SK-N-SH (cell line): ENCODE data around the gene ACSF3. TPM values are rescaled to one million over a fixed set of nuclear protein-coding genes. Genes with fewer than 3 reads are reported as not detected.

Experiments
- CTCF ChIA-PET: fragments of 300-600, 350-600 bp; formaldehyde crosslinking; extraction: SDS; loops from one replicate; lab custom pipeline; 2021; lab: Yijun Ruan, JAX
- POLR2A ChIA-PET: fragments of 350-600 bp; sonication (Branson Sonifier 250); formaldehyde crosslinking; extraction: SDS; loops from one replicate; lab custom pipeline; 2020; ENCODE audit warnings: antibody characterized with exemption, inconsistent platforms; lab: Yijun Ruan, JAX
- DNase-seq: peaks from one replicate; pipeline ENCODE4 v3.0.0; 2012
- H2AFZ ChIP-seq: fragments of 200-600 bp; sonication (generic); 2 replicates; pipeline ENCODE4 v1.8.1; 2016; ENCODE audit warnings: antibody characterized with exemption, mild to moderate bottlenecking, low read depth
- H3F3A ChIP-seq: fragments of 200-600 bp; sonication (generic); replicated peaks from 2 replicates; pipeline ENCODE3; 2016; ENCODE audit warnings: antibody characterized with exemption, mild to moderate bottlenecking; ENCODE audit not compliant: insufficient read depth
- H3K27ac ChIP-seq, 2 experiments: fragments of 200-500 bp in 1 of 2; fragments of 200-600 bp in 1 of 2; sonication (Bioruptor generic) in 1 of 2; sonication (generic), shearing (Covaris generic) in 1 of 2; 2 replicates each; pipeline versions ENCODE4 v1.5.1 to v1.6.1; 2014 to 2016; ENCODE audit warnings: low read depth in 2 of 2, inconsistent platforms in 1 of 2, low read length in 1 of 2, mild to moderate bottlenecking in 1 of 2, mixed read lengths in 1 of 2
- H3K27me3 ChIP-seq: fragments of 200-600 bp; sonication (generic), shearing (Covaris generic); 2 replicates; pipeline ENCODE4 v1.6.1; 2016; ENCODE audit warnings: mixed run types; ENCODE audit not compliant: insufficient read depth
- H3K36me3 ChIP-seq, 2 experiments: fragments of 200-500 bp in 1 of 2; fragments of 200-600 bp in 1 of 2; sonication (Bioruptor generic) in 1 of 2; sonication (generic) in 1 of 2; replicated peaks in 1 of 2; 2 replicates each; pipeline versions ENCODE3 to v1.5.1; 2014 to 2016; ENCODE audit warnings: low read length in 1 of 2, mild to moderate bottlenecking in 1 of 2; ENCODE audit not compliant: insufficient read depth in 2 of 2, control insufficient read depth in 1 of 2
- H3K4me1 ChIP-seq, 2 experiments: fragments of 200-500 bp in 1 of 2; fragments of 200-600 bp in 1 of 2; sonication (Bioruptor generic) in 1 of 2; sonication (generic), shearing (Covaris generic) in 1 of 2; 2 replicates each; pipeline versions ENCODE4 v1.5.1 to v1.6.1; 2014 to 2016; ENCODE audit warnings: low read depth in 1 of 2, low read length in 1 of 2, mixed run types in 1 of 2; ENCODE audit not compliant: insufficient read depth in 2 of 2, control insufficient read depth in 1 of 2
- H3K4me2 ChIP-seq: fragments of 200-600 bp; sonication (generic), shearing (Covaris generic); 2 replicates; pipeline ENCODE4 v1.6.1; 2017; ENCODE audit warnings: mixed run types
- H3K4me3 ChIP-seq, 2 experiments: fragments of 200-500 bp in 1 of 2; fragments of 200-600 bp in 1 of 2; sonication (Bioruptor generic) in 1 of 2; sonication (generic), shearing (Covaris generic) in 1 of 2; 2 replicates each; pipeline versions ENCODE4 v1.5.1 to v1.8.1; 2014 to 2016; ENCODE audit warnings: low read depth in 2 of 2, inconsistent platforms in 1 of 2, low read length in 1 of 2, mild to moderate bottlenecking in 1 of 2, mixed read lengths in 1 of 2, moderate library complexity in 1 of 2
- H3K79me2 ChIP-seq: fragments of 200-600 bp; sonication (generic); 2 replicates; pipeline ENCODE4 v1.8.1; 2017; ENCODE audit warnings: mild to moderate bottlenecking; ENCODE audit not compliant: insufficient read depth
- H3K9ac ChIP-seq: fragments of 200-600 bp; sonication (generic); 2 replicates; pipeline ENCODE4 v1.6.1; 2017; ENCODE audit warnings: mixed run types
- H3K9me2 ChIP-seq: fragments of 200-600 bp; sonication (generic); 2 replicates; pipeline ENCODE4 v1.6.1; 2017; ENCODE audit warnings: mixed run types
- H3K9me3 ChIP-seq: fragments of 200-600 bp; sonication (generic); 2 replicates; pipeline ENCODE4 v1.6.1; 2017; ENCODE audit warnings: mixed run types, mild to moderate bottlenecking, moderate library complexity
- H4K20me1 ChIP-seq: fragments of 200-600 bp; sonication (generic); 2 replicates; pipeline ENCODE4 v1.6.1; 2017; ENCODE audit warnings: mild to moderate bottlenecking, mixed run types; ENCODE audit not compliant: insufficient read depth
- CHD2 ChIP-seq: fragments of 150-350 bp; IDR thresholded peaks from 2 replicates; pipeline ENCODE4 v1.6.1; 2018; ENCODE audit warnings: low read length; ENCODE audit not compliant: partially characterized antibody
- ELF1 ChIP-seq: IDR thresholded peaks from 2 replicates; pipeline ENCODE4 v1.4.0; 2012
- FOSL2 ChIP-seq: IDR thresholded peaks from 2 replicates; pipeline ENCODE4 v1.4.0; 2012; ENCODE audit warnings: low read depth, mild to moderate bottlenecking, moderate library complexity, borderline replicate concordance
- FOXJ3 ChIP-seq: sonication (generic); formaldehyde crosslinking; IDR thresholded peaks from 2 replicates; pipeline ENCODE4 v1.5.1; 2020; ENCODE audit warnings: mild to moderate bottlenecking, missing genetic modification reagents
- IRF3 ChIP-seq: fragments of 150-350 bp; IDR thresholded peaks from 2 replicates; pipeline ENCODE4 v1.6.1; 2016; ENCODE audit warnings: mild to moderate bottlenecking, low read depth, low read length
- RAD21 ChIP-seq: IDR thresholded peaks from 2 replicates; pipeline ENCODE4 v1.6.1; 2012; ENCODE audit warnings: mild to moderate bottlenecking, low read length
- RCOR1 ChIP-seq: fragments of 150-350 bp; IDR thresholded peaks from 2 replicates; pipeline ENCODE4 v1.6.1; 2017; ENCODE audit warnings: antibody characterized with exemption, low read length
- TCF12 ChIP-seq: IDR thresholded peaks from 2 replicates; pipeline ENCODE4 v1.4.0; 2012
- USF1 ChIP-seq: IDR thresholded peaks from 2 replicates; pipeline ENCODE4 v1.4.0; 2012; ENCODE audit warnings: low read depth, borderline replicate concordance
- YY1 ChIP-seq: IDR thresholded peaks from 2 replicates; pipeline ENCODE4 v1.4.0; 2012; ENCODE audit warnings: low read depth, mild to moderate bottlenecking
- ZBTB33 ChIP-seq: IDR thresholded peaks from 2 replicates; pipeline ENCODE4 v1.4.0; 2012; ENCODE audit warnings: low read depth, borderline replicate concordance
- WGBS: methylation state at CpG from one replicate; pipeline ENCODE4 v1.1.6; 2017; ENCODE audit warnings: low lambda C conversion rate; 5-methylcytosine and 5-hydroxymethylcytosine counted together
- polyA plus RNA-seq, 3 experiments: library from polyadenylated mRNA; depleted of rRNA; stranded (reverse); fragments of >200 nt; gene quantifications; 2 replicates each; pipeline ENCODE4 v1.2.3, GENCODE V29; 2012

ACSF3 gene
- polyA plus RNA-seq, 1 of the 3 experiments (the other 2 are of a cell fraction) = 18.8 TPM

GRCh38 chr16:89138513-89138795 lies 44.8 kb downstream of the ACSF3 start:
- Histone ChIP-seq H3F3A (no peaks in the 10 kb centered on the region), H3K9ac (no peak overlapping the region), H3K27me3 (no peaks in the 10 kb centered on the region), H3K9me3 (no peaks in the 10 kb centered on the region), H3K4me1 (no peaks in the 10 kb centered on the region; a peak in 1 of 4 replicates), H3K36me3 (peaks cover 0 to 26% of the 10 kb centered on the region in 2 experiments), H3K4me3 (no peak overlapping the region), H3K27ac (no peak overlapping the region), H2AFZ (no peak overlapping the region), H3K4me2 (no peak overlapping the region), H3K79me2 (no peaks in the 10 kb centered on the region), H3K9me2 (no peaks in the 10 kb centered on the region), H4K20me1 (0 out of 2 replicates have a peak, but pooled peaks cover 5% of the 10 kb centered on the region)
- no peak for DNase-seq
- ChIA-PET POLR2A (interaction anchor here (0.6 kb wide), 1 partner anchor 12 kb away, joined by 3 read pairs; no protein-coding TSS in a partner anchor), CTCF (no interaction called here)
- no peak for TF ChIP-seq CHD2
- no peak for TF ChIP-seq FOXJ3 (CRISPR knock-in tag)
- 90% methylated on average over 5 of the region's 7 CpGs for WGBS

- Histone ChIP-seq H3K36me3 (peaks cover 0 to 21% of the 10 kb centered on the region in 2 experiments), H3K9me2 (no peaks in the 10 kb centered on the region)
- WGBS = 96% methylated on average over 28 of the region's 30 CpGs
- no peak for TF ChIP-seq TCF12
- no peak for TF ChIP-seq FOSL2
- TF ChIP-seq ZBTB33 = no peak
- no peak for TF ChIP-seq YY1
- TF ChIP-seq RAD21 = no peak
- TF ChIP-seq, all 33 proteins: peak for 0
- H3K4me2 ChIP-seq = no peak overlapping the region
- no peaks in the 10 kb centered on the region for H3K79me2 ChIP-seq
- H3K27ac ChIP-seq = no peak overlapping the region
- no peak for DNase-seq
- no peaks in the 10 kb centered on the region for H3K9me3 ChIP-seq
- ChIA-PET CTCF (no interaction called here), POLR2A (no interaction called here)
- H4K20me1 ChIP-seq = 0 out of 2 replicates have a peak, but pooled peaks cover 5% of the 10 kb centered on the region
- no peaks in the 10 kb centered on the region for H3K27me3 ChIP-seq
- no peak overlapping the region for H3K9ac ChIP-seq
- no peaks in the 10 kb centered on the region for H3F3A ChIP-seq
- no peak overlapping the region for H3K4me3 ChIP-seq
- no peak overlapping the region for H2AFZ ChIP-seq
- no peaks in the 10 kb centered on the region; a peak in 1 of 4 replicates for H3K4me1 ChIP-seq
These were observed 45.3 kb downstream of the ACSF3 start for GRCh38 chr16:89138843-89139520.

GRCh38 chr16:89139907-89140361 lies 46.3 kb downstream of the ACSF3 start:
- Histone ChIP-seq H3K27me3 (no peaks in the 10 kb centered on the region), H3K4me2 (no peak overlapping the region), H4K20me1 (0 out of 2 replicates have a peak, but pooled peaks cover 5% of the 10 kb centered on the region), H2AFZ (no peak overlapping the region), H3K9me2 (no peaks in the 10 kb centered on the region), H3K9ac (no peak overlapping the region), H3K79me2 (no peaks in the 10 kb centered on the region), H3K9me3 (no peaks in the 10 kb centered on the region), H3F3A (no peaks in the 10 kb centered on the region), H3K36me3 (peaks cover 0 to 15% of the 10 kb centered on the region in 2 experiments), H3K4me3 (no peak overlapping the region), H3K27ac (no peak overlapping the region), H3K4me1 (peaks cover 0 to 8% of the 10 kb centered on the region in 2 experiments; a peak in 1 of 4 replicates)
- ChIA-PET POLR2A (no interaction called here), CTCF (no interaction called here)
- WGBS = 95% methylated on average over 6 of the region's 12 CpGs
- DNase-seq = no peak
- TF ChIP-seq USF1 (no peak), ELF1 (no peak), ZBTB33 (no peak), CHD2 (no peak), IRF3 (no peak), RCOR1 (no peak)
